HT1080 (cell line): ENCODE measurements around the gene NKX1-1. TPM values are rescaled to one million over a fixed set of nuclear protein-coding genes. Genes with fewer than 3 reads are reported as not detected.

ENCODE experiments used
- DNase-seq: peaks from one replicate; pipeline ENCODE4 v3.0.0-alpha.2; 2015; ENCODE audit warnings: low read depth
- total RNA-seq: library from RNA; depleted of rRNA; stranded (reverse); fragments of >200 nt; shearing (Covaris generic); gene quantifications from 2 replicates; pipeline ENCODE4 v1.2.3, GENCODE V29; 2014

Gene NKX1-1
- total RNA-seq, 1 experiment from 2014 or later, result not detected

DNA sequence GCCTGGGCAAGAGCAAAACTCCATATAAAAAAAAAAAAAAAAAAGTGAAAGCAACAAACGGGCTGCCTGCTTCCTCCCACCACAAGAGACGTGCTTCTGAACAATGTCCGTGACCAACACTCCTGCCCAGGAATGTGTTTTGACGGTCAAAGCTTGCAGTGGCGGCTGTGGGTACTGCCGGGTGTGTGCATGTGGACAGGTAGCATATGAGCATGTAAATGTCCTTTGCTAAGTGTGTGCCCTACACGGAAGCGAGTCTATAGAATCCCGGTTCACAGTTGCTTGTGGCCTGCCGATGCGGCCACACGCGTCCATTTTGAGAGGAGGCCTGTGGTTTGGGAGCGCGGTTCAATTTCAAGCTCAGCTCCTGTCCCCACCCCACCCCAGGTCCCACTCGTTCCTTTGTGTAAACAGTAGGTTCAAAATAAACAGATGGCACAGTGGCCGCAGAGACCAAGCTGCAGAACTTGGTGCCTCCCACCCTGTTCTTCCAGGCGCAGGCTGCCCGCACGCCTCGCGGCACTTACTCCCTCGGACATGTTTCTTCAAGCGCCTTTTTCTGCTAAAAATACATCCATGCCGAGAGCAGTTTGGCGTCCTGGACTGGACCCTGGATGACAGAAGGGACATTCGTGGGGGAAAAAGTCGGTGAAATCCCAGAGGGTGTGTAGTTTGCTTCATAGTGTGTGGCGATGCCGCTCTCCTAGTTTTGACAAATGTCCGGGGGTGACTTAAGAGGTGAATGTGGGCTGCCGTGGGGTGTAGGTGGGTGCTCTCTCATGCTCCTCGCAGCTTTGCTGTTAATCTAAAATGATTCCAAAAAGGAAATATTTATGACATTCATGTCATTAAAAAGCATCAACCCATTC is 11.5 kb upstream of the NKX1-1 start:
- no peak for DNase-seq

DNA sequence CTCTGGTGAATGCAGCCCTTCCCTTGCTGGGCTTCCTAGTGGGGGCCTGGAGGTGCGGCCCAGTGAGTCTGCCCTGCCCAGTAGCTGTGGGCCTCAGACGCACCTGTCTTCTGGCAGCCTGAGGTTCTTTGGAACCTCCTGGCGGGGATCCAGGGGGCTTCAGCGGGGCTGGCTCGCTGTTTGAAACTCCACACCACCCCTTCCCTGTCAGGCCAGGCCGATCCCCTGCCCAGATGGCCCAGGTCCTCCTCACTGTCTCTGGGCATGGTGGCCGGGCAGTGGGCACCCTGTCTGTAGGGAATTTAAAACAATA is 10.7 kb upstream of the NKX1-1 start:
- DNase-seq, result no peak

DNA sequence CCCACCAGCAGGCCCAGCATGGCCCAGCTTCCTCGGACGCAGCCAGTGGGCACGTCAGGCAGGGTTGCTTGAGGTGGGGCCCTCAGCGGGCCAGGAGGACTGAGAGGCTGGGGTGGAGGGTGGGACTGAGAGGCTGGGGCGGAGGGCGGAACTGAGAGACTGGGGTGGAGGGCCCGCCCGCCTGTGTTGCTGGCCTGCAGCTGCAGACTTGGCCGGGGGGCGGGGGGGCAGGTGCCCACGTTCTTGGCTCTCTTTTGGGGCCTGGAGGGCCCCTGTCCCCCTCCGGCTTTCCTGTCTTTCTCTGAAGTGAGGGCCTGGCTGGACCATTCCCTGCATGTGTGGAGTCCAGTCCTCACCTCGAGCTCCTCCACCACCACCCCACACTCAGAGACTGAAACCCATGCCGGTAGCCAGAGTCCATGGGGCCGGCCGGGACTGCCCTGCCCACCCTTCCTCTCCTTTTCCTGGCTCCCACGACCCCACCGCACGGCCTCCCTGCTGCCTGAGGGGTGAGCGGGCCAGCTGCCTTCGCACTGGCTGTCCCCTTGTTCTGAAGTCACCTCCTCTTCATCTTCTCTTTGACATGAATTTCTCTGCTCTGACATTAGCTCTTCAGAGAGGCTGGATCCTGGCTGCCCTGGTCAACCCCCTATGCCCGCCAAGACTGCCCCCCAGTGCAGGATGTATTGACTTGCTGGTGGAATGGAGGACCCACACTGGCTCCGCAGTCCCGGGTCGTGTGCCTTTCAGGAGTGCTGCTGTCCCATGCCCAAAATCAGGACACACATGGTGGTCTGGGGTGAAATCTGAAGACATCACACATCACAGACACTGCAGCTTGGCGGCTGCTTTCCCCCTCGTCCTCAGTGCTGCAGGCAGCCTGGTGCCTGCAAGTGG is 10.1 kb upstream of the NKX1-1 start:
- no peak for DNase-seq

DNA sequence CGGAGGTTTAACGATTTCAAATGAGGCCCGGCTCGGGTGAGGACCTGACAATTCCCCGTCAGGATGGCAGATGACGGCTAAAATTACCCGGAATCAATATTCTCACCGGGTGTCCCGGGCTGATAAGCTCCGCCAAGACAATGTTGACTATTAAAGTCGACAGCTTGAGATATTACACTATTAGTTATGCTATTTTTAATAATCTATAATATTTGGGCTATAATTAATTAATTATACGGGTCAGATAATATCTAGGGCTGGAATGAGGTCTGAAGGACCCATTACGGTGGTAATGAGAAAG is 9.4 kb upstream of the NKX1-1 start:
- no peak for DNase-seq

DNA sequence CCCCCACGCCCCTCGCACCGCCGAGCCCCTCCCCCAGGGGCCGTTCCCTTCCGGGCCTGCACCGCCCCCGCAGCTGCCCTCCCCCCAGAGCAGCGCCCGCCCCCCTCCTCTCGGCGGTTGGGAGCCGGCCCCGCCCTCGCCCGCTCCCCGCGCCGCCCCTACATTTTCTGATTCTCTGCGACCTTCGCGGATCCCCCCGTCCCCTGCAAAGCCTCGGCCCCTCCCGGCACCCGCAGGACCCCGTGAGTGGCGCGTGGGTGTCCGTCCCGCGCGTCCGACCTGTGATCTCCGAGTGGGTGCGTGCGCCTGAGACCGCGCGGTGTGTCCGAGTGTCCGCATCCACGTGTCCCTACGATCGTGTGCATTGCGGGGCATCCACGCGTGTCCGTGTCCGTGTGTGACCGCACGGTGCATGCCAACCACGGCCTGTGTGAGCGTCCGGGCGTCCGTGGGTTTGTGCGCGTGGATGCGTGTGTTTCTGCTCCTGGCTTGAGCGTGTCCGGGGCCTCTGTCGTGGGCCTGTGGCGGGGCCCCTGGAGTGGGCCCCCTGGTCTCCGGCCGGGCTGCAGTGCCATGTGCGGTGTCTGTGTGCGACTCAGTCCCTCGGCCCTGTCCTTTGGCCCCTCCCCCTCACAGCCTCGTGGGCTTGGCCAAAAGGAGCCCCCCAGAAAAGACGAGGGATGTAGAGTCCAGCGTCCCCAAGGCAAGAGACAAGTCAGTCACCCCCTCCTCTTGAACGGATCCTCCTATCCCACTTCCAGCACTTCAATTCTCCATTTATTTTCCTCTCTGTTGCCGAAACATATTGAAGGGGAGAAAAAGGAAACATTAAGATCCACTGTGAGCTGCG is 8.8 kb upstream of the NKX1-1 start:
- no peak for DNase-seq

DNA sequence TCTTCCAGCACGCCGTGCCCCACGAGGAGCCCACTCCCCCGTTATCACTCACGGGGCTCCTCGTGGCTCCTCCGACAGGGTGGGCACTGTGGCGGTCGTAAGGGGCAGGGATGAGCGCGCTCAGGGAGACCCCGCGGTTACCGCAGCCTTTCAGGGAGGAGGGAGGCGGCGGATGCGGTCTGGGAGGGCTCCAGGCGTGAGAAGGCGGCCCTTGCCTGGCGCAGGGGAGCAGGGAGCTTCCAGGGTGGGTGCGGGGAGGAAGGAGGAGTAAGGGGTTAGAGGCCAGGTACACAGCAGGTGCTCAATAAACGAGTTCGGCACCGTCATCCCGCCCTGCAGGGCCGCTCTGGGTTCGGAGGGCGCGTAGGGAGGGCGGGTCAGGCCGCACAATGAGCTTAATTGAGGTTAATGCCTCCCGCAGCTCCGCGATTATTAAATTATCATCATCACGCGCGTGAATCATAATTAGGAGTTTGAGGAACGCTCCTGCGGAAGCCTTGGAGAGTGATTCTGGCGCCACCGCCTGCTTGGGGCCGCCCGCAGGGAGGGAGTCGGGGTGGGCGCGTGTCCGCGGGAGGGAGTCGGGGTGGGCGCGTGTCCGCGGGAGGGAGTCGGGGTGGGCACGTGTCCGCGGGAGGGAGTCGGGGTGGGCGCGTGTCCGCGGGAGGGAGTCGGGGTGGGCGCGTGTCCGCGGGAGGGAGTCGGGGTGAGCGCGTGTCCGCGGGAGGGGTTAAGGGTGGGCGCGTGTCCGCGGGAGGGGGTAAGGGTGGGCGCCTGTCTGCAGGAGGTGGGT is 7.6 kb upstream of the NKX1-1 start:
- DNase-seq, result no peak

DNA sequence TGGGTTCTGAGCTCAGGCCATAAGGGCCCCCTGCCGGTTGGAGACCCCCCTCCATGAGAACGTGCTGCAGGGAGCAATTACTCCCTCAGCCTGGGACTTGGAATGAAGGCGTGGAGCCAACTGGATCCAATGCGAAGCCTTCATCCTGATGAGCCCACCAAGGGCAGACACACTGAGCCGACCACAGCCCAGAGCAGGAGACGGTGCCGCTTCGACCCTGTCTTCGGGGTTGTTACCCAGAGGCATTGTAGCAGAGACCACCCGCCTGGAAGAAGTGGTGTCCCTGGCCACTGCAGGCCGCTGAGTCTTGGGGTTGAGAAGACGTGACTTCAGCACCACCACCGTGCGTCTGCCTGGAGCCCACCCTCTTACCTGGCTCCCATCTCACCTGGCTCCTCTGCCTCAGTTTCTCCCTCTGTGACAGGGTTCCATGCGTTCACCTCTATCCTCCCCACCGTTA is 7.0 kb upstream of the NKX1-1 start:
- DNase-seq, result no peak

DNA sequence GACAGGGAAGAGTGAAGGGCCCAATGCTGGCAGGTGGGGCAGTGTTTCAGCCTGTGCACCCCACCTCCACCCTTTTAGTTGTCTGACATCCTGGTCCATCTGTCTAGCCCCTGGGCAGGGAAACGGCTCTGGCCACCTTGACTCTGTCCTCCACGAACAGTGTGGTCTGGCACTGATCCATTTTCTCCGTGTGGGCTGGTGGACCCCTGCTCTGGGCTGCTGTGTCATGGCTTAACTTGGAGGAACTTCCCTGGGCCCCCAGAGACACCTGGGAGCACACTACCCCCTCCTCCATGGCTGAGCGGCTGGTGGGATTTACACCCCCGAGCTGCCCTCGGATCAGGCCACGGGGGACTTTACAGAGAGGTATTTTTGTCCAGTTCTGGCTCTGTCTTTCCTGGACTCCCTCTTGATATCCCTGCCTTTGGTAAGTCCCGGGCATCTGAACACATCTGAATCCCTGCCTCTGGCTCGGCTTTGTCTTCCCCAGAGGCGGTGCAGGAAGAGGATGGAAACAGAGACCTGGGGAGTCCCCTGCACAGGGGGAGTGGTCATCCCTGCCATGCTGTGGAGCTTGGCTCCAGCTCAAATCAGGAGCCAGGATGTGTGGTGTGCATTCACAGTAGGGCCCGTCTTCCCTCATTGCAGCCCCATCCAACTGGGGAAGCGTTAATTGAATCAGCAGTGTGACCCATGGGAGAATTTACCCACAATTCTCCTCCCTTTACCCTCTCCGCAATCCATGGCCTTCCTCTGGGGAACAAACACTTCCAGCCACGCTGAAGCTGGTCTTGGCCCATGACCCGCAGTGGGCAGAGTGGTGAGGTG is 6.3 kb upstream of the NKX1-1 start:
- no peak for DNase-seq

DNA sequence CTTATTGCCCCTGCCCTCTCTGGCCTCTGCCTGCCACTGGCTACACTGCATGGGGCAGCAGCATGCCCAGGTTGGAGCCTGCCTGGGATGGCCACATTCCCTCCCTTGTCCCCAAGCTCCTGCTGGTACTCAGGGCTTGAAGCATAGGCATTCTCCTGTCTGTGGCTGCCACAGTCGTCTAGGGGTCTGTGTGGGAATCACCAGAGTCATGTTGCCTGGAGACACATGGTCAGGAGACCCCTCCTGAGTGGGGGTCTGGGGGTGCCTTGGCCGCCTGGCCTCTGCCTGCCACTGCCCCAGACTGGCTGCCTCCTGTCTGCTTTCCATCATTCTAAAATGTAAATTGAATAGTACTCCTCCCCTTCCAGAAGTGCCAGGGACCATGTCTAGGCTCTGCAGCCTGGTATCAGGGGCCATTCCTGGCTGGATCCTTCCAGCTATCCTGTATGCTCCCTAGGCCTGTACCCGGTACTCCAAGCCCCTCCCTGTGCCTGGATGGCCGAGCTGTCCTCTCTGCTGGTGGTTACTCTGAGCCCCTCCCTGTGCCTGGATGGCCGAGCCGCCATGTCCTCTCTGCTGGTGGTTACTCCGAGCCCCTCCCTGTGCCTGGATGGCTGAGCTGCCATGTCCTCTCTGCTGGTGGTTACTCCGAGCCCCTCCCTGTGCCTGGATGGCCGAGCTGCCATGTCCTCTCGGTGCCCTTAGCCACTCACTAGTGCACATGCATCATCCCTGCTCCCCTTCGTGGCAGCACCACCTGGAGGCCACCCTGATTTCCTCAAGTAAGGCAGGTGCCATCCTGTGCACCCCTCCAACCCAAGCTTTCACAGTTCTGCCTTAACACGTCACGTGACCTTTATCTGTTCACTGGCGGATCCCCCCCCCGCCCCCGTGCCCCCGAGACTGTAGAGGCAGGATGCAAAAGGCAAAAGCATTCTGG is 5.5 kb upstream of the NKX1-1 start:
- DNase-seq, result no peak

DNA sequence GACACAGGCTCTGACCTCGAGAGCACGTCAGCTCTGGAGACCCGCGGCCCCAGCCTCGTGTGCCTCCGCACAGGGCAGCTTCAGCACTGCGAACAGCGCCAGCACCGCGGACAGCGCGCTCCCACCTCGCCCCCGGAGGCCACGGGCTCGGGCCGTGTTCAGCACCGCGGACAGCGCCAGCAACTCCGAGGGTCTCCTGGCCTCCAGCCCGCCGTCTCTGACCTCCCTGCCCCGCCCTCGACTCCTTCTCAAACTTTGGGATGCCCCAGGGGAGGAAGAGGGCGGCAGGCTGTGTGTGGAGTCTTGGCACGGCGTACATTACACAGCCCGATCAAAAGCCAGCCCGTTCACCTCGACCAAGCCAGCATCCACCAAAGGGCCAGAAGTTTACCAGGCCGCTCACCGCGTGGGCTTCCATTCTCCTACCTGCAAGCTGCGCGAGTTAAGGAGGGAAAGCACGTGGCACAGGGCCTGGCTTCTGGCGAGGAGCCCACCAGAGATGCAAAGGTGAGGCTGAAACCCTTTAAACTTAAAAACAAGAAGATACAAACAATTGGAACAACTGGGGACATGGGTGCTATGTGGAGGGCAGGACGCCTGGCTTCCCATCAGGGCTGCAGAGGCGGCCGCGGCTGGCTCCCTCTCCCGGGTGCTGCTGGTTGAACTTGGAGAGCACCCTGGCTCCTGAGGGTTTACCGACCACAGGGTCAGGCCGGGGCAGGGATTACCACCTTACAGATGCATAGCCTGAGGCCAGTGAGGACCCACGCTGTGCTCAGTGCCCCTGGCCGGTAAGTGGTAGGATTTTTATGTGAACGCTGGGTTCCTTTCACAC is 4.5 kb upstream of the NKX1-1 start:
- DNase-seq, result peak; percentile 30

DNA sequence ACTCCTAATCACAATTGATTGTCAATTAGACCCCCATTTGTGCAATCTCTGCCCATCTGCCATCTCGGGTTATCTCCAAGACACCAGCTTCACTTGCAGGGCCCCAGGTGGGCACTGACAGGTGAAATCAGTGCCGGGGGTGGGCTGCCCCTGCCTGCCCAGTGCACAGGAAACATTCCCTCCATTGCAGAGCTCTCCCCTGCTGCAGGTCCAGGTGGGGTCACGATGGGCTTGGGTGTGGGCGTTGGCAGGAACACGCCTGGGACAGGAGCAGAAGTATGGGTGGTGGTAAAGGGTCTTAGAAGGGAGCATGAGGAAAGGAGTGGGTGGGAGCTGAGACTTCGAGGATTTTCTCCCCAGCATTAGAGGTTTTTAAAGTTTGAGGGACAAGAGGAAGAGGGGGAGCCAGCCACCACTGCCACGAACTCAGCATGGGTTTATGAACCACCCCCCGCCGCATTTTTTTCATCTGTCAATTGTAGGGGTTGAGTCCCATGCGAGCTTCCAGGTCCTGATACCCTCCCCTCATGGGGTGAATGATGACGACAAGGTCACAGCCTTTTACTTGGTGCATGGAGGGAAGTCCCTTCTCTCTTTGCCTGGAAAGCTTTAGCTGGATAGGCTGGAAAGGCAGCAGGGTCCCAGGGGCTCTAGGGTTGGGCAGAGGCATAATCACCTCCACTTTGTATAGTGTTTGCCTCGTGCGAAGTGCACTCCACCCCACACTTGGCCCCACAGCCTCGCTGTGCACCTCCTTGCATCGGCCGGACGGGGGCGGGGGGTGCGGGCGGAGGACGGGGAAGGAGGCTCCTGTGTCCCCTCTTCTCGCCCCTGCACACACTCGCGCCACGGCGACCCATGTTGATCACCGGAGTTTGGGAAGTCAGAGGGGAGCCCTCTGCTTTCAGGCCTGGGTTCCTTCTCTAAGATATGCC is 3.5 kb upstream of the NKX1-1 start:
- no peak for DNase-seq

DNA sequence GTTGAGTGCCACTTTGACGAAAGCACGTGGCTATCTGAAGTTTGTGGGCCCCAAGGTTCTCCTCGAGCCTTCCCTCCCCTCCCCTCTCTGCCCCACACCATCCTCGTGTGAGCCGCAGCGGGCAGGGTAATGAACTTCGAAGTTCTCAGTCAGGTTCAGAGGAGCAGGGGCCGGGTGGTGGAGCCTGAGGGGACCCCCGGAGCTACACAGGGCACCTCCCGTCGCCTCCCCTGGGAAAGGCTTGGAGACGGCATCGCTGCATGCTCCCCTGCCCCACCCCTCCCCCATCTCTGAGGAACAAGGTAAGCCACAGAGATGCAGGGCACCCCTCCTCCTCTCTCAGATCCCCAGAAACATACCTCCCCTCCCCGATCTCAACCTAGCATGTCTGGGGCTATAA is 2.8 kb upstream of the NKX1-1 start:
- no peak for DNase-seq

DNA sequence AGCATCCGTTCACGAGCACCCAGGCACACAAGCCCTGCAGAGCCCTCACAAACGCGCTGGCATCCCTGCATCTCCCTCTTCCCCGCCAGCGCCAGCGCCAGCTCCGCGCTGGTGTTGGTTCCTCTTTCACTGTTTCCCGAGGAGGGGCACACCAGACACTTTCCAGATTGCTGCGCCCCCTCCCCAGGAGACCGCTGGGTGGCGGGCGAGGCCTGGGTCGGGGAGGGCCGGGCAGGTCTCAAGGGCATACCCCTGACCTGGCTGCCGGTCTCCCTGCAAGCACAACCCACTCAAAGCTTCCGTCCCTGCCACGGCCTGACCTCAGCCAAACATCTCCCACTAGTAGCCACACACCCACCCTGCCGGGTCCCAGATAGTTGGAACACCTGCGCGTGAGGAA is 2.2 kb upstream of the NKX1-1 start:
- DNase-seq, result no peak

DNA sequence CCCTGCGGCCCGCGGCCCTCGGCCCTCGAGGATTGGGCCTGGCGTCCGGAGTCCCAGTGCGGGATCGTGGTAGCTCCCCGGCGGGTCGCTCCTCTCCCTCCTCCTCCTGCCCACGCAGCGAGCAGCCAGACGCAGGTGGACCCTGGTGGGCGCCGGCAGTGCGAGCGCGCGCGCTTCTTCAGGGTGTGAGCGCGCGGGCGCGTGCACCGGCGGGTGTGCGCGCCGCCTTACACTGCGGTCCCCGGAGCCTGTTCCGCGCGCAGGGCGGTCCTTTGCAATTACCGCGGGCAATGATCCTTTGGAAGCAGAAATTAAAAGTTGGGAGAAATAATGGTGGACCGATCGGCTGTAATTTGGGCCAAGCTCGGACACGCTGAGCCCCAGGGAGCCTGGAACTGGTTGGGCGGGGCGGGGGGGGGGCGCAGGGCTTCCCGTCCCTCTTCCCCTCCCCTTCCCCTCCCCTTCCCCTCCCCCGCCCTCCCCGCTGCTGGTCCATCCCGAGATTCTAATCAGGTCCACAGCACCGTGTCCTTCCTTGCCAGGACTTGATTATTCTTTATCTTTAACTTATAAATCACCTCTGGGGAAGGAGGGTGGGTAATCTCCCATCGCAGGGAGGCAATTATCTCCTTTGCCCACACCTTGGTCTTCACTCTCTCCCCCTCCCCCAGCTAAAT is 1.6 kb upstream of the NKX1-1 start:
- DNase-seq, result no peak

DNA sequence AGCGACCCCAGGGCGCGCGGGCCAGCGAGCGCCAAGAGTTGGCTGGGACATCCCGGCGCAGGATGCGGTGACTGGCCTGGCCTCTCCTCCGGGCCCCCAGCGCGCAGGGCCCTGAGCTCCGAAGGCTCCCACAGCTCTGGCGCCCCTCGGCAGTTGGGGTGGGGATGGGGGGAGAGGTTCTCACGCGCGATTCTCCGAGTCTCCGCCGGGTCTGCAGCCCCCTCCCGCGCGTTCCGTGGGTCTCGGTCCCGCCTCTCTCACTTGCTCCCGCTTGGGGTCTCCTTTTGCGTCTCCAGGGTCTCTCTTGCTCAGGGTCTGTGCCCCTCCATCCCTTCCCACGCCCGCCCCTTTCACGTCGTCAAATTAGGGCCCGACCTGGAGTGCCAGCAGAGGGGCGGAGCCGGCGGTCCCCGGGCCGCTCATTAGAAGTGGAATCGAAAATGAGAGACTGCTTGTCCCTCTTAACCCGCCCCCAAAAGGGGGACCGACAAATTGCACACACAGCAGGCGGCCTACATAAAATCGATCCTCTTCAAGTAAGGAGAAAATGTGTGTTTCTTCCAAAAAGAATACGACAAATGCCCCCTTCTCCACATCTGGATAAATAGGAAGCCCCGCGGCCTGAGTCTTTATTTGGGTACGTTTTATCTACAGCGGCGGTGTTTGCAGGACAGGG is 877 bp upstream of the NKX1-1 start:
- no peak for DNase-seq
